SK-N-SH (cell line): ENCODE results near the gene SNX33. TPM values are rescaled to one million over a fixed set of nuclear protein-coding genes. Genes with fewer than 3 reads are reported as not detected.

ENCODE experiments used
- CTCF ChIA-PET: fragments of 300-600, 350-600 bp; formaldehyde crosslinking; extraction: SDS; loops from one replicate; lab custom pipeline; 2021; lab: Yijun Ruan, JAX
- POLR2A ChIA-PET: fragments of 350-600 bp; sonication (Branson Sonifier 250); formaldehyde crosslinking; extraction: SDS; loops from one replicate; lab custom pipeline; 2020; ENCODE audit warnings: antibody characterized with exemption, inconsistent platforms; lab: Yijun Ruan, JAX
- DNase-seq: peaks from one replicate; pipeline ENCODE4 v3.0.0; 2012
- H2AFZ ChIP-seq: fragments of 200-600 bp; sonication (generic); 2 replicates; pipeline ENCODE4 v1.8.1; 2016; ENCODE audit warnings: antibody characterized with exemption, mild to moderate bottlenecking, low read depth
- H3F3A ChIP-seq: fragments of 200-600 bp; sonication (generic); replicated peaks from 2 replicates; pipeline ENCODE3; 2016; ENCODE audit warnings: antibody characterized with exemption, mild to moderate bottlenecking; ENCODE audit not compliant: insufficient read depth
- H3K27ac ChIP-seq, 2 experiments: fragments of 200-500 bp in 1 of 2; fragments of 200-600 bp in 1 of 2; sonication (Bioruptor generic) in 1 of 2; sonication (generic), shearing (Covaris generic) in 1 of 2; 2 replicates each; pipeline versions ENCODE4 v1.5.1 to v1.6.1; 2014 to 2016; ENCODE audit warnings: low read depth in 2 of 2, inconsistent platforms in 1 of 2, low read length in 1 of 2, mild to moderate bottlenecking in 1 of 2, mixed read lengths in 1 of 2
- H3K27me3 ChIP-seq: fragments of 200-600 bp; sonication (generic), shearing (Covaris generic); 2 replicates; pipeline ENCODE4 v1.6.1; 2016; ENCODE audit warnings: mixed run types; ENCODE audit not compliant: insufficient read depth
- H3K36me3 ChIP-seq, 2 experiments: fragments of 200-500 bp in 1 of 2; fragments of 200-600 bp in 1 of 2; sonication (Bioruptor generic) in 1 of 2; sonication (generic) in 1 of 2; replicated peaks in 1 of 2; 2 replicates each; pipeline versions ENCODE3 to v1.5.1; 2014 to 2016; ENCODE audit warnings: low read length in 1 of 2, mild to moderate bottlenecking in 1 of 2; ENCODE audit not compliant: insufficient read depth in 2 of 2, control insufficient read depth in 1 of 2
- H3K4me1 ChIP-seq, 2 experiments: fragments of 200-500 bp in 1 of 2; fragments of 200-600 bp in 1 of 2; sonication (Bioruptor generic) in 1 of 2; sonication (generic), shearing (Covaris generic) in 1 of 2; 2 replicates each; pipeline versions ENCODE4 v1.5.1 to v1.6.1; 2014 to 2016; ENCODE audit warnings: low read depth in 1 of 2, low read length in 1 of 2, mixed run types in 1 of 2; ENCODE audit not compliant: insufficient read depth in 2 of 2, control insufficient read depth in 1 of 2
- H3K4me2 ChIP-seq: fragments of 200-600 bp; sonication (generic), shearing (Covaris generic); 2 replicates; pipeline ENCODE4 v1.6.1; 2017; ENCODE audit warnings: mixed run types
- H3K4me3 ChIP-seq, 2 experiments: fragments of 200-500 bp in 1 of 2; fragments of 200-600 bp in 1 of 2; sonication (Bioruptor generic) in 1 of 2; sonication (generic), shearing (Covaris generic) in 1 of 2; 2 replicates each; pipeline versions ENCODE4 v1.5.1 to v1.8.1; 2014 to 2016; ENCODE audit warnings: low read depth in 2 of 2, inconsistent platforms in 1 of 2, low read length in 1 of 2, mild to moderate bottlenecking in 1 of 2, mixed read lengths in 1 of 2, moderate library complexity in 1 of 2
- H3K79me2 ChIP-seq: fragments of 200-600 bp; sonication (generic); 2 replicates; pipeline ENCODE4 v1.8.1; 2017; ENCODE audit warnings: mild to moderate bottlenecking; ENCODE audit not compliant: insufficient read depth
- H3K9ac ChIP-seq: fragments of 200-600 bp; sonication (generic); 2 replicates; pipeline ENCODE4 v1.6.1; 2017; ENCODE audit warnings: mixed run types
- H3K9me2 ChIP-seq: fragments of 200-600 bp; sonication (generic); 2 replicates; pipeline ENCODE4 v1.6.1; 2017; ENCODE audit warnings: mixed run types
- H3K9me3 ChIP-seq: fragments of 200-600 bp; sonication (generic); 2 replicates; pipeline ENCODE4 v1.6.1; 2017; ENCODE audit warnings: mixed run types, mild to moderate bottlenecking, moderate library complexity
- H4K20me1 ChIP-seq: fragments of 200-600 bp; sonication (generic); 2 replicates; pipeline ENCODE4 v1.6.1; 2017; ENCODE audit warnings: mild to moderate bottlenecking, mixed run types; ENCODE audit not compliant: insufficient read depth
- CHD2 ChIP-seq: fragments of 150-350 bp; IDR thresholded peaks from 2 replicates; pipeline ENCODE4 v1.6.1; 2018; ENCODE audit warnings: low read length; ENCODE audit not compliant: partially characterized antibody
- ELF1 ChIP-seq: IDR thresholded peaks from 2 replicates; pipeline ENCODE4 v1.4.0; 2012
- EP300 ChIP-seq, 2 experiments: IDR thresholded peaks; 2 replicates each; pipeline versions ENCODE4 v1.4.0 to v1.6.1; 2012; ENCODE audit warnings: borderline replicate concordance in 1 of 2, low read depth in 1 of 2, low read length in 1 of 2
- EZH2phosphoT487 ChIP-seq: fragments of 200-600 bp; sonication (generic); IDR thresholded peaks from 2 replicates; pipeline ENCODE4 v1.6.1; 2017; ENCODE audit warnings: low read depth, mixed run types, mild to moderate bottlenecking, antibody characterized with exemption, moderate library complexity, borderline replicate concordance
- FOSL2 ChIP-seq: IDR thresholded peaks from 2 replicates; pipeline ENCODE4 v1.4.0; 2012; ENCODE audit warnings: low read depth, mild to moderate bottlenecking, moderate library complexity, borderline replicate concordance
- FOXJ3 ChIP-seq: sonication (generic); formaldehyde crosslinking; IDR thresholded peaks from 2 replicates; pipeline ENCODE4 v1.5.1; 2020; ENCODE audit warnings: mild to moderate bottlenecking, missing genetic modification reagents
- FOXM1 ChIP-seq: IDR thresholded peaks from 2 replicates; pipeline ENCODE4 v1.4.0; 2012; ENCODE audit warnings: low read depth, mild to moderate bottlenecking
- GABPA ChIP-seq: IDR thresholded peaks from 2 replicates; pipeline ENCODE4 v1.4.0; 2012; ENCODE audit warnings: low read depth, mild to moderate bottlenecking
- GATA2 ChIP-seq: sonication (generic); formaldehyde crosslinking; IDR thresholded peaks from 2 replicates; pipeline ENCODE4 v1.5.0; 2020; ENCODE audit warnings: mild to moderate bottlenecking, missing genetic modification reagents
- MXI1 ChIP-seq: IDR thresholded peaks from 2 replicates; pipeline ENCODE4 v1.6.1; 2012; ENCODE audit warnings: mild to moderate bottlenecking, low read depth, low read length, improper control_type of control experiment
- NRF1 ChIP-seq: IDR thresholded peaks from 2 replicates; pipeline ENCODE4 v1.6.1; 2012; ENCODE audit warnings: low read depth, mild to moderate bottlenecking, low read length
- RCOR1 ChIP-seq: fragments of 150-350 bp; IDR thresholded peaks from 2 replicates; pipeline ENCODE4 v1.6.1; 2017; ENCODE audit warnings: antibody characterized with exemption, low read length
- RFX5 ChIP-seq: IDR thresholded peaks from 2 replicates; pipeline ENCODE4 v1.6.1; 2012; ENCODE audit warnings: mild to moderate bottlenecking, improper control_type of control experiment, low read length
- TEAD4 ChIP-seq: IDR thresholded peaks from 2 replicates; pipeline ENCODE4 v1.4.0; 2012; ENCODE audit warnings: mild to moderate bottlenecking, borderline replicate concordance; ENCODE audit not compliant: insufficient read depth
- USF2 ChIP-seq: fragments of 150-350 bp; IDR thresholded peaks from 2 replicates; pipeline ENCODE4 v1.6.1; 2017; ENCODE audit warnings: antibody characterized with exemption, low read length, low read depth, borderline replicate concordance
- YY1 ChIP-seq: IDR thresholded peaks from 2 replicates; pipeline ENCODE4 v1.4.0; 2012; ENCODE audit warnings: low read depth, mild to moderate bottlenecking
- WGBS: methylation state at CpG from one replicate; pipeline ENCODE4 v1.1.6; 2017; ENCODE audit warnings: low lambda C conversion rate; 5-methylcytosine and 5-hydroxymethylcytosine counted together
- polyA plus RNA-seq, 3 experiments: library from polyadenylated mRNA; depleted of rRNA; stranded (reverse); fragments of >200 nt; gene quantifications; 2 replicates each; pipeline ENCODE4 v1.2.3, GENCODE V29; 2012
- TF ChIP-seq, protein P1 (sequence below): IDR thresholded peaks from 2 replicates; pipeline ENCODE4 v1.4.0; 2012; ENCODE audit warnings: low read depth, borderline replicate concordance
- TF ChIP-seq, protein P2 (sequence below): IDR thresholded peaks from 2 replicates; pipeline ENCODE4 v1.4.0; 2012; ENCODE audit warnings: low read depth, borderline replicate concordance
- TF ChIP-seq, protein P3 (sequence below): IDR thresholded peaks from 2 replicates; pipeline ENCODE4 v1.4.0; 2012; ENCODE audit warnings: low read depth

SNX33 gene
- polyA plus RNA-seq, 1 of the 3 experiments (the other 2 are of a cell fraction): 7.7 TPM

DNA sequence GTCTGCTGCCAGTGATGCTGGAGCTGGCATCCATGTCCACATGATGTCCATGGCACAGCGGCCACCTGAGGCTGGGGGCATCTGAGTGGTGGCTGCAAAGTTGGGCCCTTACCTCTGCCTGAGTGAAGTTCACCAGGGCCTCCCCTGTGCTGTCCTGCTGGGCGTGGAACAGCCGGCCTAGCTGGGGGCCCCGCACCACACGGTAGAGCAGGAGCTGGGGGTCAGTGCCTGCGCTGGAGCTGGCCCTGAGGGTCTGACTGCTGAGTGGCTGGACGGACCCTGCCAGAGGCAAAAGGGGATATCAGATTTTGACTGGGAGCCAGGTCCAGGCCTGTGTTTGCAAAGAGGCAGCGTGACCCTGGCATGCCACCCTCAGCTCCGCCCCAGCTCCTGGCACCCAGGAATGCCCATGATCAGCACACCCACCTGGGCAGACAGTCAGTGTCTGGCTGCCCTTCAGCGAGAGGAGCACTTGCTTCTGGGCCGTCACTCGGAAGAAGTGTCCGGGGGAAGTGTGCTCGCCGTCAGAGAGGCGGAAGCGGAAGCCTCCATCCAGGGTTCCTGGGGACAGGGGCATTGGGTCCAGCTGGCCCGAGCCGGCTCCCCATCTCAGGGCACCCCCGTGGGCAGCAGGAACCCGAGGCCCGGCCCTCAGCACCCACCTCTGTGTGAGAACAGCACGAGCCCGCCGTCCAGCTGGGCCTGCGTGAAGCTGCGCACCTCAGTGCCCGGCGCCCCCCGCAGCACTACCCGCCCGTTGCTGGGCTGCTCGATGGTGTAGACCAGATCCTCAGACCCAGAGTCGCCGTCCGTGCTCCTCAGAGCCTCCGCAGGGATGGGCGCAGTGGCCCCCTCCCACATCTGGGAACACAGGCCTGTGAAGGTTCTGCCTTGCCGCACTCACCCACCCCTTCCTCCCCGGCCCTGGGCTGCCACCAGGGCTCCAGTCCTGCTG, 34.7 kb downstream of the SNX33 start:
- no peak overlapping the region for H3K9ac ChIP-seq
- peak; percentile 56 for DNase-seq
- TF ChIP-seq YY1 (no peak), FOSL2 (no peak), EP300 (IDR thresholded peaks at IDR 0.05; ENCODE audit: borderline replicate concordance in 1 of 2, low read depth in 1 of 2, low read length in 1 of 2) (no peak), TEAD4 (no peak), CHD2 (no peak), FOXM1 (no peak), RCOR1 (no peak), GABPA (no peak), RFX5 (no peak), EZH2phosphoT487 (no peak), GATA2 (no peak), MXI1 (no peak), FOXJ3 (CRISPR knock-in tag) (no peak), NRF1 (no peak), ELF1 (no peak), USF2 (no peak)
- TF ChIP-seq, protein P1, sequence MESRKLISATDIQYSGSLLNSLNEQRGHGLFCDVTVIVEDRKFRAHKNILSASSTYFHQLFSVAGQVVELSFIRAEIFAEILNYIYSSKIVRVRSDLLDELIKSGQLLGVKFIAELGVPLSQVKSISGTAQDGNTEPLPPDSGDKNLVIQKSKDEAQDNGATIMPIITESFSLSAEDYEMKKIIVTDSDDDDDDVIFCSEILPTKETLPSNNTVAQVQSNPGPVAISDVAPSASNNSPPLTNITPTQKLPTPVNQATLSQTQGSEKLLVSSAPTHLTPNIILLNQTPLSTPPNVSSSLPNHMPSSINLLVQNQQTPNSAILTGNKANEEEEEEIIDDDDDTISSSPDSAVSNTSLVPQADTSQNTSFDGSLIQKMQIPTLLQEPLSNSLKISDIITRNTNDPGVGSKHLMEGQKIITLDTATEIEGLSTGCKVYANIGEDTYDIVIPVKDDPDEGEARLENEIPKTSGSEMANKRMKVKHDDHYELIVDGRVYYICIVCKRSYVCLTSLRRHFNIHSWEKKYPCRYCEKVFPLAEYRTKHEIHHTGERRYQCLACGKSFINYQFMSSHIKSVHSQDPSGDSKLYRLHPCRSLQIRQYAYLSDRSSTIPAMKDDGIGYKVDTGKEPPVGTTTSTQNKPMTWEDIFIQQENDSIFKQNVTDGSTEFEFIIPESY: no peak
- TF ChIP-seq, protein P2, sequence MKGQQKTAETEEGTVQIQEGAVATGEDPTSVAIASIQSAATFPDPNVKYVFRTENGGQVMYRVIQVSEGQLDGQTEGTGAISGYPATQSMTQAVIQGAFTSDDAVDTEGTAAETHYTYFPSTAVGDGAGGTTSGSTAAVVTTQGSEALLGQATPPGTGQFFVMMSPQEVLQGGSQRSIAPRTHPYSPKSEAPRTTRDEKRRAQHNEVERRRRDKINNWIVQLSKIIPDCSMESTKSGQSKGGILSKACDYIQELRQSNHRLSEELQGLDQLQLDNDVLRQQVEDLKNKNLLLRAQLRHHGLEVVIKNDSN: no peak
- TF ChIP-seq, protein P3, sequence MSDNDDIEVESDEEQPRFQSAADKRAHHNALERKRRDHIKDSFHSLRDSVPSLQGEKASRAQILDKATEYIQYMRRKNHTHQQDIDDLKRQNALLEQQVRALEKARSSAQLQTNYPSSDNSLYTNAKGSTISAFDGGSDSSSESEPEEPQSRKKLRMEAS: no peak
- TF ChIP-seq, all 33 proteins: peak for 0
- Histone ChIP-seq H3K36me3 (no peaks in the 10 kb centered on the region), H3K27me3 (no peaks in the 10 kb centered on the region), H3K79me2 (no peaks in the 10 kb centered on the region), H4K20me1 (no peaks in the 10 kb centered on the region), H3K27ac (no peak overlapping the region; a peak in 1 of 4 replicates), H3K4me3 (no peak overlapping the region), H2AFZ (no peak overlapping the region), H3K9me2 (no peaks in the 10 kb centered on the region), H3F3A (no peaks in the 10 kb centered on the region), H3K4me2 (no peak overlapping the region), H3K4me1 (peaks cover 0 to 18% of the 10 kb centered on the region in 2 experiments; a peak in 1 of 4 replicates), H3K9me3 (no peaks in the 10 kb centered on the region)
- WGBS: 88% methylated on average over 4 of the region's 40 CpGs
- ChIA-PET CTCF (interaction anchor here (0.6 to 9.0 kb wide), 10 partner anchors 7 to 326 kb away, joined by 3 to 77 read pairs (median 6); partner anchors contain the start of genes IMP3 and MAN2C1), POLR2A (interaction anchor here (0.8 to 1.7 kb wide), 3 partner anchors 42 to 314 kb away, joined by 3 to 7 read pairs (median 4); partner anchors contain the start of genes IMP3 and MAN2C1)
